ENCODE data around the gene PER3.

DNA sequence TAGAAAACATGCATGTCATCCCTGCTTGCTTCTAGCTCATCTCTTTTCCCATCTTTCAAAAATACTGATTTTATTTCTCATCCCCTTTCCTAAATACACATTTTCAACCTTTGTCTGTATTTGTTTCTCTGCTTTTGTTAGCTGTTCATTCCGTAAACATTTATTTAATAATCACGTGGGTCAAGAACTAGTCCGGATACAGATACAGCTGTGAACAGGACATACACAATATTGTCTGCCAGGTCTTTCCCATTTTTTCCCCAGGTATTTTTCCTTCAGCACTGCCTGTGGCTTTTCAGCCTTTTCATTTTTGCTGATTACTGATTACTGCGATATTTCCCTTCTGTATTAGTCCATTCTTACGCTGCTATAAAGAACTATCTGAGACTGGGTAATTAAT is 5.7 kb downstream of the PER3 start:
- TF ChIP-seq, protein P1, sequence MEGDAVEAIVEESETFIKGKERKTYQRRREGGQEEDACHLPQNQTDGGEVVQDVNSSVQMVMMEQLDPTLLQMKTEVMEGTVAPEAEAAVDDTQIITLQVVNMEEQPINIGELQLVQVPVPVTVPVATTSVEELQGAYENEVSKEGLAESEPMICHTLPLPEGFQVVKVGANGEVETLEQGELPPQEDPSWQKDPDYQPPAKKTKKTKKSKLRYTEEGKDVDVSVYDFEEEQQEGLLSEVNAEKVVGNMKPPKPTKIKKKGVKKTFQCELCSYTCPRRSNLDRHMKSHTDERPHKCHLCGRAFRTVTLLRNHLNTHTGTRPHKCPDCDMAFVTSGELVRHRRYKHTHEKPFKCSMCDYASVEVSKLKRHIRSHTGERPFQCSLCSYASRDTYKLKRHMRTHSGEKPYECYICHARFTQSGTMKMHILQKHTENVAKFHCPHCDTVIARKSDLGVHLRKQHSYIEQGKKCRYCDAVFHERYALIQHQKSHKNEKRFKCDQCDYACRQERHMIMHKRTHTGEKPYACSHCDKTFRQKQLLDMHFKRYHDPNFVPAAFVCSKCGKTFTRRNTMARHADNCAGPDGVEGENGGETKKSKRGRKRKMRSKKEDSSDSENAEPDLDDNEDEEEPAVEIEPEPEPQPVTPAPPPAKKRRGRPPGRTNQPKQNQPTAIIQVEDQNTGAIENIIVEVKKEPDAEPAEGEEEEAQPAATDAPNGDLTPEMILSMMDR (IDR thresholded peaks at IDR 0.05; ENCODE audit: low read depth, low read length, poor library complexity, severe bottlenecking) = no peak
- no peak for TF ChIP-seq EZH2phosphoT487 (IDR thresholded peaks at IDR 0.05; ENCODE audit: borderline replicate concordance, low read length)

Measured in DOHH2 (cell line).